K562 (cell line): ENCODE results near the gene ATXN7. TPM values are rescaled to one million over a fixed set of nuclear protein-coding genes. Genes with fewer than 3 reads are reported as not detected.

Experiments used
- ATAC-seq: fragments of 200-7000 bp; cut with Tn5 transposase; 3 replicates; pipeline ENCODE4 v1.9.1; 2020; ENCODE audit warnings: moderate library complexity
- BruUV-seq: library from RNA; stranded (reverse); fragments of 400-500 nt; replicated peaks from 2 replicates; lab custom pipeline; 2021; lab: Mats Ljungman, UMichigan
- CTCF ChIA-PET: fragments of 300-600 bp; formaldehyde crosslinking; extraction: SDS; loops from one replicate; lab custom pipeline; 2021; ENCODE audit warnings: low intra/inter-chr PET ratio; lab: Yijun Ruan, JAX
- POLR2A ChIA-PET: fragments of 300-600, 350-650 bp; sonication (Branson Sonifier 250); formaldehyde crosslinking; extraction: SDS; loops from one replicate; lab custom pipeline; 2021; ENCODE audit warnings: antibody characterized with exemption, inconsistent platforms; lab: Yijun Ruan, JAX
- DNase-seq, 4 experiments: peaks; one replicate each; pipeline versions ENCODE4 v3.0.0 to v3.0.0-alpha.2; 2011 to 2018; ENCODE audit warnings: low spot score in 3 of 4, mixed read lengths in 3 of 4; ENCODE audit errors: extremely low read depth in 1 of 4
- FAIRE-seq: peaks from 2 replicates; lab custom pipeline; 2011; peaks lifted over from hg19 to GRCh38; lab: Jason Lieb, UNC
- H2AFZ ChIP-seq: 2 replicates; pipeline ENCODE4 v1.6.0; 2011; ENCODE audit warnings: low read depth, low read length, control low read depth, inconsistent platforms
- H3K27ac ChIP-seq: fragments of 200-600 bp; 3 replicates; pipeline ENCODE4 v1.8.0; 2011; ENCODE audit warnings: low read depth, mild to moderate bottlenecking, control low read depth, inconsistent platforms, low read length, moderate library complexity, mixed read lengths; ENCODE audit errors: extremely low read depth
- H3K27me3 ChIP-seq, 2 experiments: fragments of 300-600 bp in 1 of 2; 2 replicates in 1 of 2; 3 replicates in 1 of 2; pipeline versions ENCODE4 v1.6.0 to v1.8.0; 2011; ENCODE audit warnings: inconsistent platforms in 2 of 2, low read length in 2 of 2, mild to moderate bottlenecking in 1 of 2, mixed read lengths in 1 of 2, moderate library complexity in 1 of 2; ENCODE audit not compliant: control insufficient read depth in 2 of 2, insufficient read depth in 2 of 2
- H3K36me3 ChIP-seq: fragments of 300-600 bp; 3 replicates; pipeline ENCODE4 v1.8.0; 2011; ENCODE audit warnings: mild to moderate bottlenecking, low read length, inconsistent platforms; ENCODE audit not compliant: control insufficient read depth, insufficient read depth
- H3K4me1 ChIP-seq, 2 experiments: fragments of 200-600 bp in 1 of 2; replicated peaks in 1 of 2; 2 replicates in 1 of 2; 3 replicates in 1 of 2; pipeline versions ENCODE4 v1.5.1 to v1.8.0; 2011; ENCODE audit warnings: inconsistent platforms in 2 of 2, low read length in 2 of 2, mild to moderate bottlenecking in 1 of 2, mixed read lengths in 1 of 2, moderate library complexity in 1 of 2; ENCODE audit not compliant: control insufficient read depth in 2 of 2, insufficient read depth in 2 of 2
- H3K4me2 ChIP-seq: 2 replicates; pipeline ENCODE4 v1.6.1; 2011; ENCODE audit warnings: low read length, control low read depth, inconsistent platforms, mixed read lengths; ENCODE audit not compliant: insufficient read depth
- H3K4me3 ChIP-seq: fragments of 200-600 bp; sonication (generic), shearing (Covaris generic); 2 replicates; pipeline ENCODE4 v1.5.1; 2016; ENCODE audit warnings: control low read depth, inconsistent platforms
- H3K79me2 ChIP-seq: fragments of 200-600 bp; 3 replicates; pipeline ENCODE4 v1.8.0; 2011; ENCODE audit warnings: low read length, inconsistent platforms; ENCODE audit not compliant: control insufficient read depth, insufficient read depth
- H3K9ac ChIP-seq, 2 experiments: 2 replicates each; pipeline versions ENCODE4 v1.6.0 to v1.6.1; 2011; ENCODE audit warnings: low read depth in 2 of 2, low read length in 2 of 2, control low read depth in 1 of 2, inconsistent platforms in 1 of 2, mild to moderate bottlenecking in 1 of 2, mixed read lengths in 1 of 2; ENCODE audit not compliant: insufficient read depth in 1 of 2
- H3K9me1 ChIP-seq: one replicate; pipeline ENCODE4 v1.6.0; 2011; ENCODE audit warnings: inconsistent platforms, mild to moderate bottlenecking, low read length, moderate library complexity; ENCODE audit not compliant: control insufficient read depth, insufficient read depth
- H3K9me3 ChIP-seq: replicated peaks from 2 replicates; pipeline ENCODE4 v1.5.1; 2011; ENCODE audit warnings: low read depth, low read length, inconsistent platforms; ENCODE audit not compliant: control insufficient read depth, insufficient read depth
- H4K20me1 ChIP-seq: replicated peaks from 2 replicates; pipeline ENCODE4 v1.6.1; 2011; ENCODE audit warnings: low read length, inconsistent platforms, mixed read lengths; ENCODE audit not compliant: control insufficient read depth, insufficient read depth
- ATF7 ChIP-seq: fragments of 450-650 bp; IDR thresholded peaks from 2 replicates; pipeline ENCODE4 v1.7.1; 2014; ENCODE audit warnings: mild to moderate bottlenecking, moderate library complexity
- ESRRA ChIP-seq: fragments of 450-650 bp; IDR thresholded peaks from 2 replicates; pipeline ENCODE4 v1.6.1; 2014; ENCODE audit warnings: low read depth, mild to moderate bottlenecking, moderate library complexity, borderline replicate concordance
- MIER1 ChIP-seq: fragments of 450-650 bp; IDR thresholded peaks from 2 replicates; pipeline ENCODE4 v1.6.1; 2016; ENCODE audit warnings: antibody characterized with exemption, mild to moderate bottlenecking, low read depth
- TFE3 ChIP-seq: fragments of 450-650 bp; formaldehyde crosslinking; IDR thresholded peaks from 2 replicates; pipeline ENCODE4 v1.4.0; 2020; ENCODE audit warnings: mild to moderate bottlenecking, mixed read lengths
- ZBTB11 ChIP-seq, 3 experiments: fragments of 200-800 bp in 1 of 3; fragments of 250-450 bp in 1 of 3; fragments of 450-650 bp in 1 of 3; sonication (Bioruptor Pico) in 1 of 3; sonication (Bioruptor generic) in 1 of 3; formaldehyde crosslinking in 1 of 3; IDR thresholded peaks; 2 replicates each; pipeline versions ENCODE4 v1.6.1 to v1.8.0; 2016 to 2022; ENCODE audit warnings: mild to moderate bottlenecking in 2 of 3, missing genetic modification characterization in 2 of 3, missing compliant biosample characterization in 1 of 3, moderate library complexity in 1 of 3
- WGBS: fragments of 100-300 bp; shearing (Covaris generic); methylation state at CpG from one replicate; pipeline ENCODE4 v1.1.6; 2016; ENCODE audit warnings: low coverage, mixed read lengths; ENCODE audit not compliant: insufficient coverage; ENCODE audit errors: missing lambda C conversion rate; 5-methylcytosine and 5-hydroxymethylcytosine counted together
- in situ Hi-C: fragments of 300-500 bp; cut with MboI; formaldehyde crosslinking; loops from 4 replicates; pipeline ENCODE4 v1.15.0; 2018; ENCODE audit warnings: inconsistent platforms, mixed read lengths
- intact Hi-C: fragments of 100-400 bp; cut with micrococcal nuclease; formaldehyde crosslinking; loops from 2 replicates; pipeline ENCODE4 v1.14.2; 2022
- polyA plus RNA-seq, 8 experiments: library from polyadenylated mRNA; depleted of rRNA in 4 of 8; stranded (reverse) in 5 of 8; unstranded in 3 of 8; fragments of >200 nt; fragmentation: Nextera tagmentation in 2 of 8; fragmentation: Illumina TruSeq in 1 of 8; extraction: Ambion mirVana in 2 of 8; extraction: Trizol in 1 of 8; gene quantifications; 2 replicates each; pipeline versions ENCODE4 v1.2.1 to v1.2.3, GENCODE V29; 2011 to 2014; ENCODE audit warnings: inconsistent platforms in 1 of 8, missing spikeins in 1 of 8
- total RNA-seq, 7 experiments: library from RNA; depleted of rRNA in 6 of 7; stranded (reverse); fragments of >200 nt in 6 of 7; fragmentation: Illumina TruSeq in 2 of 7; extraction: Trizol in 2 of 7; gene quantifications; 2 replicates each; pipeline versions ENCODE4 v1.2.1 to v1.2.3, GENCODE V29; 2011 to 2021; ENCODE audit warnings: low replicate concordance in 1 of 7

Gene ATXN7
- total and polyA plus RNA-seq, 9 of the 15 experiments (the other 6 are each of a cell fraction or from before 2014, with no cell fraction given) = 0.41 to 9.2 (median 6.7) TPM

DNA sequence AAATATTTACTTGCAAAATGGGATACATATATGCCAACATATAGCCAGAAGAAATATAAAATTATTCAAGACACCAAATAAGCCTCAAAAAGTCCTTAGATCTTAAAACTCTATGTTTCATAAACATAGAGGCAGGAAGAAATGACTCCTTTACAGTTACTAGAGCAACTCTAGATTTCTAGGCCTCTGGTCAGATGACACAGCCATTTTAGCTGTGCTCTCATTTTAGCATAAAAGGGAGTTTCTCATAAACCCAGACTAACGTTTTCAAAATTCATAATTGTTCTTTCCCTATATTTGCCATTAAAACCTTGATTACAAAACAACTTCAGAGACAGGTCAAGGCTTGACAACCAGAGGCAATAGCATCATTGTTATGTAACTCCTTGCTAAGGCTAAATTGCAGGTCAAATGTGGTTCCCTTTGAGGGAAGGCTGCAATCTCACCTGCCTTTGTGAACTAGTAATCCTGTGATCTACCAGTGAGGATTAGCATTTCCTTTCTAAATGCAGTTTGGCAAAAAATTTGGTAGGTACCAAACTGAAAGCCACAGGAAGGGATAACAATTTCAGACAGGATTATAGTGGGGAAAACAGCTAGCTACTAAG, 8.2 kb upstream of the ATXN7 start:
- H3K36me3 ChIP-seq = no peaks in the 10 kb centered on the region
- H2AFZ ChIP-seq = no peak overlapping the region
- H3K9me1 ChIP-seq = no peaks in the 10 kb centered on the region
- DNase-seq (no peak), ATAC-seq (no peak), FAIRE-seq (no peak)
- ChIA-PET POLR2A (no interaction called here), CTCF (no interaction called here)
- no peak for TF ChIP-seq ESRRA
- no peak for TF ChIP-seq MIER1
- peak in 1 of 3 experiments; percentile 20; a peak in 1 of 6 replicates for TF ChIP-seq ZBTB11 (CRISPR knock-in tag; IDR thresholded peaks at IDR 0.05)
- TF ChIP-seq TFE3 = no peak
- TF ChIP-seq ATF7 = no peak
- in situ Hi-C loops = no loop called here
- no peak overlapping the region for H3K9ac ChIP-seq
- H3K4me1 ChIP-seq = no peaks in the 10 kb centered on the region
- H4K20me1 ChIP-seq = no peaks in the 10 kb centered on the region
- 50% methylated on average over 1 of the region's 1 CpG for WGBS
- BruUV-seq = no TSS peak
- peaks cover 67% of the 10 kb centered on the region for H3K79me2 ChIP-seq
- no peaks in the 10 kb centered on the region for H3K27me3 ChIP-seq
- intact Hi-C loops = no loop called here
- H3K9me3 ChIP-seq = no peaks in the 10 kb centered on the region
- H3K4me2 ChIP-seq = no peak overlapping the region
- H3K27ac ChIP-seq = no peak overlapping the region
- H3K4me3 ChIP-seq = no peak overlapping the region
